Measurements from ENCODE around the gene TNRC18.

- no peak for TF ChIP-seq TEAD4 (IDR thresholded peaks at IDR 0.05; ENCODE audit: borderline replicate concordance, insufficient read depth)
- no peak for TF ChIP-seq CTCF (IDR thresholded peaks at IDR 0.05)
- no peak for TF ChIP-seq RAD21 (IDR thresholded peaks at IDR 0.05; ENCODE audit: low read length)
- TF ChIP-seq MXI1 (IDR thresholded peaks at IDR 0.05; ENCODE audit: low read depth, low read length), result no peak
Measured at GRCh38 chr7:5443678-5444077, 20.0 kb upstream of the TNRC18 start.

Measured in SK-N-SH (cell line).